Measurements from ENCODE around the gene MTF1. TPM values are rescaled to one million over a fixed set of nuclear protein-coding genes. Genes with fewer than 3 reads are reported as not detected.

Gene MTF1
- total and polyA plus RNA-seq, 12 donors, result 1.5 to 17.1 (median 10.5) TPM

DNA sequence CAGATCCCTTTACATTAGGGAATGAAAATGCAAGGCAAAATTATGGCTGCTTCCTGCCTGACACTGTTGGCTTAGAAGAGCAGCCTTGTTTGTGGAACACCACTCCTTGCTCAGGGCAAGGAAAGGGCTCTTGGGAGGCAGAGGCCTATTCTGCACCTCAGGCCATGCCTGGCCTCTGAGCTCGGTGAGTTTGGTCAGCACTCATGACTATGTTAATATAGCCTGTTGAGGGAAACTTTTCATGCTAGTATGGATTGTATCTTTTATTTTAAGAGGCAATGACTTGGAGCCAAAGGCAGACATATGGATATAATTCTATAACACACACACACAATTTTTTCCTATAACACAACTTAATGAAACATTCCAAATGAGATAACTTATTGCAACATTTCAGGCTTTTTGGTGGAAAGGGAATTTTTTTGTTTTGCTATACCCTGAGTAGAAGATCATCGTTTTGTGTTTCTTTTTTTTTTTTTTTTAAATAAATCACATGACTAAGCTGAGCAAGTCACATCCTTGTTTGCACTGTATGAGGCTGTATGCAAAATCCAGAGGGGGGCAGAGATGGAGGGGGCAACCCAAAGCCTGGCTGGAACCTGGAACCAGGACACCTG is 45.8 kb downstream of the MTF1 start:
- Histone ChIP-seq H3K4me3 (no peak overlapping the region), H3K4me1 (peaks cover 0 to 37% (median 15%) of the 10 kb centered on the region in 9 donors), H3K27me3 (no peaks in the 10 kb centered on the region), H3K27ac (peak overlapping the region in 1 of 10 donors; percentile 15), H3K36me3 (peaks cover 0 to 73% (median 13%) of the 10 kb centered on the region in 9 donors), H3K9me3 (no peaks in the 10 kb centered on the region)
- intact Hi-C loops (cut with DNase I), result loop anchor here in 5 of 10 donors (5.0 to 10.0 kb wide), 3 partner anchors 44 to 171 kb away; partner anchors contain the start of gene MTF1 (in 4 of the 5)
- DNase-seq (no peak), ATAC-seq (no peak)
- WGBS, 2 donors, result 81 to 85% methylated on average over 2 of the region's 2 CpGs
- TF ChIP-seq, protein P1, sequence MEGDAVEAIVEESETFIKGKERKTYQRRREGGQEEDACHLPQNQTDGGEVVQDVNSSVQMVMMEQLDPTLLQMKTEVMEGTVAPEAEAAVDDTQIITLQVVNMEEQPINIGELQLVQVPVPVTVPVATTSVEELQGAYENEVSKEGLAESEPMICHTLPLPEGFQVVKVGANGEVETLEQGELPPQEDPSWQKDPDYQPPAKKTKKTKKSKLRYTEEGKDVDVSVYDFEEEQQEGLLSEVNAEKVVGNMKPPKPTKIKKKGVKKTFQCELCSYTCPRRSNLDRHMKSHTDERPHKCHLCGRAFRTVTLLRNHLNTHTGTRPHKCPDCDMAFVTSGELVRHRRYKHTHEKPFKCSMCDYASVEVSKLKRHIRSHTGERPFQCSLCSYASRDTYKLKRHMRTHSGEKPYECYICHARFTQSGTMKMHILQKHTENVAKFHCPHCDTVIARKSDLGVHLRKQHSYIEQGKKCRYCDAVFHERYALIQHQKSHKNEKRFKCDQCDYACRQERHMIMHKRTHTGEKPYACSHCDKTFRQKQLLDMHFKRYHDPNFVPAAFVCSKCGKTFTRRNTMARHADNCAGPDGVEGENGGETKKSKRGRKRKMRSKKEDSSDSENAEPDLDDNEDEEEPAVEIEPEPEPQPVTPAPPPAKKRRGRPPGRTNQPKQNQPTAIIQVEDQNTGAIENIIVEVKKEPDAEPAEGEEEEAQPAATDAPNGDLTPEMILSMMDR (IDR thresholded peaks at IDR 0.05), result no peak

DNA sequence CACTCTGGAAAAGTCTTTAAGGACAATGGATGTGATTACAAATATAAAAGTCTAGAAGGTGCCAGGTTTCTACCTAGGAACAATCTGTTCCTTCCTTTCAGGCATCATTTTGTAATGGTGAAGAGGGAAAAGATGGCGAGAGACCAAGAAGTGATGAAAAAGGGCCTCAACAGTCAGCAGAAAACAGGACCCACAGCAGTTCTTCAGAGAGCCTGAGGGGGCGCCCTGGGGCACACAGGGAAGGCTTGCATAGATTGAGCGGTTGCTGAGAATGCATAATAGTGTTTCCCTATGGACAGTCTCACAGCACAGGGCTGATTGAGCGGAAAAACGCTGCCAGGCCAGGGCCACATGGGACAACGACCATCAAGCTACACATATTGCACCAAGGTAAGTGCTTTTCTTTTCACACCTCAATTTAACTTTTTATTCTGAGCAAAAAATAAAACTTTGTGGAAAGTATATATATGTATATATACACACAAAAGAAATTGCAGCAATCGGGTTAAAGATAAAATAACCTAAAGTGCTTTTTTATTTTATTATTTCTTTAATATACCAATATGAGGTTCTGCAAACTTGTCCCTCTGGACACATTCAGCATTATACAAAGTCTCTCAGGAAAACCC is 48.3 kb downstream of the MTF1 start:
- WGBS, 2 donors, result 33 to 38% methylated on average over 7 of the region's 7 CpGs
- Histone ChIP-seq H3K27ac (no peak overlapping the region), H3K36me3 (peaks cover 0 to 56% (median 12%) of the 10 kb centered on the region in 9 donors), H3K9me3 (no peaks in the 10 kb centered on the region), H3K4me1 (peaks cover 7 to 49% (median 21%) of the 10 kb centered on the region in 9 donors), H3K4me3 (no peak overlapping the region), H3K27me3 (no peaks in the 10 kb centered on the region)
- TF ChIP-seq, protein P1 (IDR thresholded peaks at IDR 0.05), result peak; percentile 56 to 84 (median 72)
- intact Hi-C loops (cut with DNase I), result loop anchor here in 5 of 10 donors (5.0 to 10.0 kb wide), 3 partner anchors 46 to 174 kb away; partner anchors contain the start of gene MTF1 (in 4 of the 5)
- DNase-seq, result peak; percentile 29 to 51
- no peak for ATAC-seq

DNA sequence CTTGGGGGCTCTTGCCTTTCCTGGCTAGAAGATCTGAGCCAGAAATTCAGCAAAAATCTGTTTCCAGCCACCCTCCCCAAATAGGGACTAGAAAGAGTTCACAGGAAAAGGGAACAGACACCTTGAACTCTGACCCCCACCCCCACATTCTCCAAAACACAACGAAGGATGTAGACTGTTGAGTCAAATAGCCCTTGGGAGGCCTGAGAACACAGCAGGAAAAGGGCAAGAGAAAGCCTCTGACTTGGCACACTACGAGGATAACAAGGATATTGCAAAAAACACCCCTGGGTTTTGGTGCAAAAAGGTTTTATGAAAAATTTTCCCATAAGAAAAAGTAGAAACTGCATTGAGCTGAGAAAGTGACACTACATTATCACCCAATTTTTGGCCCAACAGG is 49.5 kb downstream of the MTF1 start:
- TF ChIP-seq, protein P1 (IDR thresholded peaks at IDR 0.05), result no peak
- ATAC-seq, result no peak
- Histone ChIP-seq H3K27ac (peak overlapping the region in 5 of 10 donors; percentile 22 to 98 (median 92)), H3K27me3 (no peaks in the 10 kb centered on the region), H3K4me3 (no peak overlapping the region), H3K4me1 (peaks cover 7 to 49% (median 21%) of the 10 kb centered on the region in 9 donors), H3K36me3 (peaks cover 0 to 56% (median 14%) of the 10 kb centered on the region in 9 donors), H3K9me3 (no peaks in the 10 kb centered on the region)
- WGBS, 2 donors, result 37 to 39% methylated on average over 2 of the region's 2 CpGs
- no peak for DNase-seq
- intact Hi-C loops (cut with DNase I), result loop anchor here in 9 of 10 donors (2.0 to 10.0 kb wide), 8 partner anchors 47 to 175 kb away; partner anchors contain the start of genes MTF1 (in 5 of the 9) and CDCA8 (in 4 of the 9)

All from heart right ventricle (tissue), 16 donors.